DND-41 (cell line): ENCODE data around the gene DGKB.

ENCODE experiments used
- ATAC-seq: fragments of 200-7000 bp; cut with Tn5 transposase; 3 replicates; pipeline ENCODE4 v1.9.1; 2021; ENCODE audit warnings: low read depth; ENCODE audit not compliant: insufficient read depth
- DNase-seq: peaks from one replicate; pipeline ENCODE4 v3.0.0-alpha.2; 2020
- H2AFZ ChIP-seq: 2 replicates; pipeline ENCODE4 v1.6.0; 2012; ENCODE audit warnings: low read depth, low read length
- H3K27ac ChIP-seq: 2 replicates; pipeline ENCODE4 v1.5.1; 2012; ENCODE audit warnings: low read length, inconsistent platforms
- H3K27me3 ChIP-seq: fragments of 200-600 bp; sonication (generic); 2 replicates; pipeline ENCODE4 v1.6.0; 2012; ENCODE audit warnings: low read length, mild to moderate bottlenecking, inconsistent platforms; ENCODE audit not compliant: insufficient read depth, poor library complexity
- H3K36me3 ChIP-seq: 2 replicates; pipeline ENCODE4 v1.5.1; 2012; ENCODE audit warnings: low read length, inconsistent platforms; ENCODE audit not compliant: insufficient read depth
- H3K4me1 ChIP-seq: 2 replicates; pipeline ENCODE4 v1.5.1; 2012; ENCODE audit warnings: mild to moderate bottlenecking, low read length; ENCODE audit not compliant: insufficient read depth
- H3K4me2 ChIP-seq: 2 replicates; pipeline ENCODE4 v1.6.0; 2012; ENCODE audit warnings: mild to moderate bottlenecking, moderate library complexity, low read length, inconsistent platforms; ENCODE audit not compliant: insufficient read depth
- H3K4me3 ChIP-seq, 2 experiments: fragments of 200-600 bp in 1 of 2; shearing (Covaris generic) in 1 of 2; 2 replicates each; pipeline ENCODE4 v1.5.1; 2012 to 2016; ENCODE audit warnings: inconsistent platforms in 2 of 2, low read length in 2 of 2, mild to moderate bottlenecking in 2 of 2, low read depth in 1 of 2, moderate library complexity in 1 of 2
- H3K79me2 ChIP-seq: 2 replicates; pipeline ENCODE4 v1.6.0; 2012; ENCODE audit warnings: low read length, inconsistent platforms; ENCODE audit not compliant: insufficient read depth
- H3K9ac ChIP-seq: 2 replicates; pipeline ENCODE4 v1.6.0; 2012; ENCODE audit warnings: low read depth, mild to moderate bottlenecking, inconsistent platforms, low read length, moderate library complexity
- H3K9me3 ChIP-seq: 2 replicates; pipeline ENCODE4 v1.5.1; 2012; ENCODE audit warnings: low read length, moderate library complexity, mild to moderate bottlenecking, inconsistent platforms; ENCODE audit not compliant: insufficient read depth, severe bottlenecking
- H4K20me1 ChIP-seq: 2 replicates; pipeline ENCODE4 v1.6.0; 2012; ENCODE audit warnings: low read length; ENCODE audit not compliant: insufficient read depth
- EZH2 ChIP-seq: IDR thresholded peaks from 3 replicates; pipeline ENCODE4 v1.6.1; 2012; ENCODE audit warnings: borderline replicate concordance, low read depth, mild to moderate bottlenecking, moderate library complexity, low read length, inconsistent platforms; ENCODE audit not compliant: severe bottlenecking
- TF ChIP-seq, protein P1 (sequence below): IDR thresholded peaks from 2 replicates; pipeline ENCODE4 v1.5.1; 2012; ENCODE audit warnings: borderline replicate concordance, low read length, moderate library complexity, mild to moderate bottlenecking; ENCODE audit not compliant: poor library complexity, severe bottlenecking; ENCODE audit errors: extremely low read depth

DGKB gene

DNA sequence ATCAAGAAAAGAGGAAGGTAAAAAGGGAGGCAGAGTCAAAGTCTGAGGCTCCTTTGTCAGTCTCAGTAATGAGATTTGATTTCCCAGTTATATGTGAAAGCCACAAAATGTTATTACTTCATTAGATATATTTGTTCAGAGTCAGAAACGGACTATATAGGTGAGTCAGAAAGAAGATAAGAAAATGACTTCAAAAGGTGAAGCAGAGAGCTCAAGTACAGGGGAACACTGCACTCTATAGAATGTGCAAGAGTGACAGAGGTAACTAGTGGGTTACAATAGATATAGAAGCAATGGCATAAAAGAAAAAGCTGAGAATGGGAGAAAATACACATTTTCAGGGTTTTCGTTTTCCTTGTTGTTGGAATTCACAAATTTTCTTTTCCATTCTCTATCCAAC is 43.3 kb downstream of the DGKB start:
- no peak for ATAC-seq
- TF ChIP-seq EZH2, result no peak
- TF ChIP-seq, protein P1, sequence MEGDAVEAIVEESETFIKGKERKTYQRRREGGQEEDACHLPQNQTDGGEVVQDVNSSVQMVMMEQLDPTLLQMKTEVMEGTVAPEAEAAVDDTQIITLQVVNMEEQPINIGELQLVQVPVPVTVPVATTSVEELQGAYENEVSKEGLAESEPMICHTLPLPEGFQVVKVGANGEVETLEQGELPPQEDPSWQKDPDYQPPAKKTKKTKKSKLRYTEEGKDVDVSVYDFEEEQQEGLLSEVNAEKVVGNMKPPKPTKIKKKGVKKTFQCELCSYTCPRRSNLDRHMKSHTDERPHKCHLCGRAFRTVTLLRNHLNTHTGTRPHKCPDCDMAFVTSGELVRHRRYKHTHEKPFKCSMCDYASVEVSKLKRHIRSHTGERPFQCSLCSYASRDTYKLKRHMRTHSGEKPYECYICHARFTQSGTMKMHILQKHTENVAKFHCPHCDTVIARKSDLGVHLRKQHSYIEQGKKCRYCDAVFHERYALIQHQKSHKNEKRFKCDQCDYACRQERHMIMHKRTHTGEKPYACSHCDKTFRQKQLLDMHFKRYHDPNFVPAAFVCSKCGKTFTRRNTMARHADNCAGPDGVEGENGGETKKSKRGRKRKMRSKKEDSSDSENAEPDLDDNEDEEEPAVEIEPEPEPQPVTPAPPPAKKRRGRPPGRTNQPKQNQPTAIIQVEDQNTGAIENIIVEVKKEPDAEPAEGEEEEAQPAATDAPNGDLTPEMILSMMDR, result no peak
- H3K4me3 ChIP-seq, result no peak overlapping the region
- no peaks in the 10 kb centered on the region for H3K27me3 ChIP-seq
- no peak overlapping the region for H3K9ac ChIP-seq
- no peaks in the 10 kb centered on the region for H3K79me2 ChIP-seq
- no peak for DNase-seq
- no peak overlapping the region for H3K27ac ChIP-seq
- H2AFZ ChIP-seq, result no peak overlapping the region
- H4K20me1 ChIP-seq, result no peaks in the 10 kb centered on the region
- H3K4me2 ChIP-seq, result no peak overlapping the region
- no peaks in the 10 kb centered on the region for H3K9me3 ChIP-seq
- H3K36me3 ChIP-seq, result no peaks in the 10 kb centered on the region
- no peaks in the 10 kb centered on the region for H3K4me1 ChIP-seq

DNA sequence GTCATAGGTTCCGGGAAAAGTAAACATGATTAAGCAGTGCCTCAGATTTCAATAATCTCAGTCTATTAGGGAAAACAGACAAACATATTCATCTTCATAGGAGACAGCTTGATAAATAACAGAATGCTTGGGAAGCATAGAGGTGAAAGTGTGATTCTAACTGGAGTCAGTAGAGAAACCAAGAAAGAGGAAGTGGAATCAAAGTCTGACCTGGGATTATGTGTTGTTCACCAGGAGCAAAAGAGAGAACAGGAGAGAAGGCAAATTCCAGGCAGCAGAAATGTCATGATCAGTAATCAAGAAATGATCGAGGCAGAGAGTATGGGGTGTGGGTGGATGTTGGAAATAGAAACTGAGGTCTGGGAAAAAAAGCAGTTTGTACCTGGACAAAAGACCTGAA is 43.7 kb downstream of the DGKB start:
- H3K9ac ChIP-seq, result no peak overlapping the region
- no peaks in the 10 kb centered on the region for H3K4me1 ChIP-seq
- H3K36me3 ChIP-seq, result no peaks in the 10 kb centered on the region
- no peaks in the 10 kb centered on the region for H4K20me1 ChIP-seq
- H3K79me2 ChIP-seq, result no peaks in the 10 kb centered on the region
- H2AFZ ChIP-seq, result no peak overlapping the region
- DNase-seq, result no peak
- no peaks in the 10 kb centered on the region for H3K27me3 ChIP-seq
- no peak overlapping the region for H3K27ac ChIP-seq
- TF ChIP-seq EZH2, result no peak
- TF ChIP-seq, protein P1, result no peak
- no peak for ATAC-seq
- H3K9me3 ChIP-seq, result no peaks in the 10 kb centered on the region
- H3K4me2 ChIP-seq, result no peak overlapping the region
- H3K4me3 ChIP-seq, result no peak overlapping the region

DNA sequence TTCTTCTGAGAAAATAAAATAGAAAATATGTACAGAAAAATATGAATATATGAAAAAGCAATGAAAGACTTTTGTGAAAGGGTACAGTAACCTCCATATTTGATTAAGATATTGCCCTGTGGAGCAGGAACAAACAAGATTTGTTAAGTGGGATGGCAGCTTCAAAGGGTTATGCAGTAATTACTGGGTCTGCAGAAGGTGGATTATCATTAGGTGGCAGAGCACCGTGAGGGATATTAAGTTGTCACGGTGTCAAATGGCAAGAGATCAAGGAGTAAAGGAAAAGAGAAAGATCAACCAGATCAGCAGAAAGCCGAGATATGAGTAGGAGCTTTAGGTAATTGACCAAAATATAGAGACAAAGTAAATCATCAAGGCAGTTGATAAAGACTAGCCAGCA is 44.1 kb downstream of the DGKB start:
- Histone ChIP-seq H3K27me3 (no peaks in the 10 kb centered on the region), H3K4me2 (no peak overlapping the region), H3K4me3 (no peak overlapping the region), H4K20me1 (no peaks in the 10 kb centered on the region), H3K79me2 (no peaks in the 10 kb centered on the region), H3K9ac (no peak overlapping the region), H3K4me1 (no peaks in the 10 kb centered on the region), H2AFZ (no peak overlapping the region), H3K36me3 (no peaks in the 10 kb centered on the region), H3K9me3 (no peaks in the 10 kb centered on the region), H3K27ac (no peak overlapping the region)
- TF ChIP-seq EZH2, result no peak
- TF ChIP-seq, protein P1, result no peak
- no peak for DNase-seq
- ATAC-seq, result no peak
